Measurements from ENCODE around the gene STAT5A. TPM values are rescaled to one million over a fixed set of nuclear protein-coding genes. Genes with fewer than 3 reads are reported as not detected.

The STAT5A gene
- total and polyA plus RNA-seq, 2 experiments from 2014 or later, result 2.3 to 18.1 TPM

GRCh38 chr17:42322382-42323267 lies 34.3 kb downstream of the STAT5A start:
- H3K4me2 ChIP-seq, result no peak overlapping the region
- H3K4me1 Mint-ChIP-seq, result peaks cover 17% of the 10 kb centered on the region
- H2AFZ ChIP-seq, result no peak overlapping the region
- H3K4me3 ChIP-seq, result no peak overlapping the region
- H3F3A ChIP-seq (replicated peaks; ENCODE audit: low read depth), result peaks cover 13% of the 10 kb centered on the region
- H3K4me1 ChIP-seq (ENCODE audit: insufficient read depth), result peaks cover 9% of the 10 kb centered on the region; the same call in 1 of the 2 replicates
- H3K27me3 Mint-ChIP-seq (ENCODE audit: insufficient read depth, low read depth, poor library complexity), result no peaks in the 10 kb centered on the region
- H4K20me1 ChIP-seq (replicated peaks; ENCODE audit: insufficient read depth), result no peaks in the 10 kb centered on the region
- H3K36me3 Mint-ChIP-seq (ENCODE audit: low read depth), result peaks cover 77% of the 10 kb centered on the region
- H3K27me3 ChIP-seq (ENCODE audit: insufficient read depth), result no peaks in the 10 kb centered on the region
- H3K36me3 ChIP-seq (ENCODE audit: insufficient read depth), result peaks cover 19% of the 10 kb centered on the region
- TF ChIP-seq CREB1 (CRISPR knock-in tag; IDR thresholded peaks at IDR 0.05; ENCODE audit: low read depth) (0 out of 2 replicates have a peak, but pooled peaks have one; percentile 11), CTCF (conservative IDR thresholded peaks at IDR 0.05; ENCODE audit: low read depth in 2 of 2) (peak; percentile 100), ZNF462 (CRISPR knock-in tag; IDR thresholded peaks at IDR 0.05) (no peak), REST (IDR thresholded peaks at IDR 0.05; ENCODE audit: unreplicated experiment) (no peak)
- H3K9me3 Mint-ChIP-seq, result no peaks in the 10 kb centered on the region; the same call in 2 of the 3 replicates
- H3K79me2 ChIP-seq (replicated peaks; ENCODE audit: insufficient read depth), result no peaks in the 10 kb centered on the region
- H3K27ac ChIP-seq (ENCODE audit: low read depth), result peak overlapping the region; percentile 67; the same call in 1 of the 2 replicates
- ATAC-seq (peak; percentile 98), DNase-seq (ENCODE audit: low spot score) (peak; percentile 98)
- H3K27ac Mint-ChIP-seq, result no peak overlapping the region
- no peak overlapping the region for H3K4me3 Mint-ChIP-seq
- H3K9me2 ChIP-seq (ENCODE audit: insufficient read depth), result no peaks in the 10 kb centered on the region

Measured in GM23338 (cell line).